ENCODE results near the gene BMF. TPM values are rescaled to one million over a fixed set of nuclear protein-coding genes. Genes with fewer than 3 reads are reported as not detected.
A peak's percentile ranks its signal among the peaks of the same experiment; 100 is the strongest.

BMF gene
- polyA plus RNA-seq, 1 donor from 2014 or later: 5.8 TPM

DNA sequence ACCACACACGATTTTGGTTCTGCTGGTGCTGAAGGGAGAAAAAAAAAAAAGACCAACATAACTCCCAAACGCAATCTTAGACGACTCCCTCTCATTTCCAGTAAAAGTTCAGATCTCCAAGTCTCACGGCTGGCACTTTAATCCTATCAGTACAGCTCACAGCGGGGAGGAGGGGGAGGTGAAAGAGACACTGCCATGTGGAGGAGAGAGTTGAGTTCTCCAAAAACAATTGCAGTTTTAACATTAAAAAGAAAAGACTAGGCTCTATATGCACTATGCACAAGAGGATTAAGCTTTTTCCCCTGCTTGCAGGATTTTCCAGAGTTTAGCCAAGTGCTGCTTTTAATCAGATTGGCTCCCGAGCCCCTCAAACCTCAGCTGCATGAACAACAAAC lies 16.8 kb downstream of the BMF start:
- Histone ChIP-seq H3F3A (ENCODE audit: insufficient read depth, low read length, poor library complexity, severe bottlenecking) (no peaks in the 10 kb centered on the region), H3K79me2 (replicated peaks; ENCODE audit: insufficient read depth, low read length) (no peaks in the 10 kb centered on the region), H3K9me2 (ENCODE audit: insufficient read depth, low read length) (no peaks in the 10 kb centered on the region), H3K27ac (ENCODE audit: low read length) (no peak overlapping the region), H3K4me2 (ENCODE audit: low read length) (no peak overlapping the region), H3K27me3 (ENCODE audit: insufficient read depth, low read depth, low read length) (no peaks in the 10 kb centered on the region), H2AFZ (ENCODE audit: low read depth, low read length) (peak overlapping the region; percentile 40), H3K9me3 (ENCODE audit: low read length) (no peaks in the 10 kb centered on the region), H4K20me1 (ENCODE audit: insufficient read depth) (no peaks in the 10 kb centered on the region), H3K4me3 (ENCODE audit: low read length) (no peak overlapping the region), H3K36me3 (ENCODE audit: insufficient read depth, low read length) (no peaks in the 10 kb centered on the region), H3K9ac (ENCODE audit: low read length) (no peak overlapping the region)
- TF ChIP-seq CTCF (IDR thresholded peaks at IDR 0.05; ENCODE audit: poor library complexity, severe bottlenecking): no peak

GRCh38 chr15:40090774-40091455 lies 17.8 kb downstream of the BMF start:
- no peaks in the 10 kb centered on the region for H3K9me2 ChIP-seq (ENCODE audit: insufficient read depth, low read length)
- H4K20me1 ChIP-seq (ENCODE audit: insufficient read depth): no peaks in the 10 kb centered on the region
- no peaks in the 10 kb centered on the region for H3K36me3 ChIP-seq (ENCODE audit: insufficient read depth, low read length)
- H2AFZ ChIP-seq (ENCODE audit: low read depth, low read length): no peak overlapping the region
- no peaks in the 10 kb centered on the region for H3K27me3 ChIP-seq (ENCODE audit: insufficient read depth, low read depth, low read length)
- H3F3A ChIP-seq (ENCODE audit: insufficient read depth, low read length, poor library complexity, severe bottlenecking): no peaks in the 10 kb centered on the region
- no peak overlapping the region for H3K27ac ChIP-seq (ENCODE audit: low read length)
- TF ChIP-seq MXI1 (conservative IDR thresholded peaks at IDR 0.05; ENCODE audit: poor library complexity, severe bottlenecking) (no peak), REST (IDR thresholded peaks at IDR 0.05; ENCODE audit: borderline replicate concordance) (no peak), POLR2AphosphoS5 (IDR thresholded peaks at IDR 0.05) (no peak), CTCF (IDR thresholded peaks at IDR 0.05; ENCODE audit: poor library complexity, severe bottlenecking) (no peak), SMC3 (conservative IDR thresholded peaks at IDR 0.05; ENCODE audit: poor library complexity) (no peak)
- H3K79me2 ChIP-seq (replicated peaks; ENCODE audit: insufficient read depth, low read length): no peaks in the 10 kb centered on the region
- no peak overlapping the region for H3K4me3 ChIP-seq (ENCODE audit: low read length)
- H3K4me2 ChIP-seq (ENCODE audit: low read length): no peak overlapping the region
- no peaks in the 10 kb centered on the region for H3K9me3 ChIP-seq (ENCODE audit: low read length)
- H3K9ac ChIP-seq (ENCODE audit: low read length): no peak overlapping the region
